NCI-H1417 treated with DMSO at 0.1 percent for 48 hours (cell line): ENCODE data around the gene SAMD5.
"Not testable (repeated sequence)": the region's sequence is repeated elsewhere in the genome, so short reads cannot be mapped to it uniquely, and the experiment has no call there.

ENCODE experiments used
- DNase-seq: peaks from one replicate; lab custom pipeline; 2025; lab: John Stamatoyannopoulos, UW

Gene SAMD5

GRCh38 chr6:147528511-147529145 lies 20.1 kb downstream of the SAMD5 start:
- no peak for DNase-seq

- DNase-seq, result no peak
Observed at GRCh38 chr6:147530132-147531060, 21.9 kb downstream of the SAMD5 start.

GRCh38 chr6:147531321-147531720 lies 22.8 kb downstream of the SAMD5 start:
- DNase-seq, result no peak

- DNase-seq, result no peak
Observed at GRCh38 chr6:147534116-147534860, 25.8 kb downstream of the SAMD5 start.

- no peak for DNase-seq
Observed at GRCh38 chr6:147538821-147539220, 30.3 kb downstream of the SAMD5 start.

- DNase-seq, result no peak
Observed at GRCh38 chr6:147540075-147540474, 31.6 kb downstream of the SAMD5 start.

GRCh38 chr6:147542436-147542835 lies 33.9 kb downstream of the SAMD5 start:
- DNase-seq, result not testable (repeated sequence)

GRCh38 chr6:147544420-147544819 lies 35.9 kb downstream of the SAMD5 start:
- DNase-seq, result no peak

- DNase-seq, result no peak
Observed at GRCh38 chr6:147546501-147547368, 38.2 kb downstream of the SAMD5 start.

- DNase-seq, result no peak
Observed at GRCh38 chr6:147547369-147547902, 38.9 kb downstream of the SAMD5 start.

- no peak for DNase-seq
Observed at GRCh38 chr6:147548921-147549475, 40.5 kb downstream of the SAMD5 start.

- no peak for DNase-seq
Observed at GRCh38 chr6:147549531-147549930, 41.0 kb downstream of the SAMD5 start.

GRCh38 chr6:147551976-147552375 lies 43.5 kb downstream of the SAMD5 start:
- no peak for DNase-seq

- DNase-seq, result no peak
Observed at GRCh38 chr6:147553099-147553498, 44.6 kb downstream of the SAMD5 start.

- no peak for DNase-seq
Observed at GRCh38 chr6:147554281-147554680, 45.8 kb downstream of the SAMD5 start.

GRCh38 chr6:147559006-147559405 lies 50.5 kb downstream of the SAMD5 start:
- DNase-seq, result no peak

- DNase-seq, result no peak
Observed at GRCh38 chr6:147560670-147561069, 52.2 kb downstream of the SAMD5 start.

GRCh38 chr6:147561726-147562125 lies 53.2 kb downstream of the SAMD5 start:
- DNase-seq, result peak; percentile 27

- DNase-seq, result no peak
Observed at GRCh38 chr6:147563472-147563871, 55.0 kb downstream of the SAMD5 start.

GRCh38 chr6:147564556-147564955 lies 56.1 kb downstream of the SAMD5 start:
- no peak for DNase-seq
